ENCODE measurements around the gene LUC7L.
"Not testable (repeated sequence)": the region's sequence is repeated elsewhere in the genome, so short reads cannot be mapped to it uniquely, and the experiment has no call there.

Gene LUC7L

DNA sequence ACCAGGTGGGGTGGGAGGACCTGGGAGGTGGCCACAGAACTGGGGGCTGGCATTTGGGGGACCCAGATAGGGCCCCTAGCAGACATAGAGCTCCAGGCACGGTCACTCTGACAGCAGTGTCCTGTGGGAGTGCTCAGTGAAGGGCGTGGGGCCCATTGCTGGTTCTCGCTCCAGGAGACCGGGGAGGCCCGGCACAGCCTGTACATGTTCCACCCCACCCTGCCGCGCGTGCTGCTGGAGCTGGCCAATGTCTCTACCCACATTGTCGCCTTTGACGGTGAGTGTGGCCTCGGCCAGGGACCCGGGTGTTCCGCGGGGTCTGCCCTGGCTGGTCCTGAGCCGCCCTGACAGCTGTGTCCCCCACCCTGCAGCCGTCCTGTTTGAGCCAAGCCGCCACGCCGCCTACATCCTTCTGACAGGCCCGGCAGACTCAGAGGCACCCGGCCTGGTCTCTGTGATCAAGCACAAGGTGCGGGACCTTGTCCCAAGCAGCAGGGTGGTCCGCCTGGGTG, 35.2 kb upstream of the LUC7L start:
- no peak overlapping the region for H3K4me3 ChIP-seq (ENCODE audit: low read depth, low read length)
- DNase-seq (ENCODE audit: low read depth), result no peak

DNA sequence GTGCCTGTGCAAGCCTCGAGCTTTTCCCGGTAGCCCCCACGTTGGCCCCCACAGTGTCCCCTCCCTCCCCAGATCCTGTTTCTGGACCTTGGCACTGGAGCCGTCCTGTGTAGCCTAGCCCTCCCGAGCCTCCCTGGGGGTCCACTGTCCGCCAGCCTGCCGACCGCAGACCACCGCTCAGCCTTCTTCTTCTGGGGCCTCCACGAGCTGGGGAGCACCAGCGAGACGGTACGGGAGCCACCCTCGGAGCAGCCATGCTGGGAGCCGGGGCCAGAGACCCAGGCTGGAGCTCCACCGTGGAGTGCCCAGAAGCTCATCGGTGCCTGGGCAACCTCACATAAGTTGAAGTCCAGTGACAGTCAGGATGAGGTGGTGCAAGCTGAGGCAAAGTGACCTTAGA, 34.7 kb upstream of the LUC7L start:
- no peak overlapping the region for H3K4me3 ChIP-seq (ENCODE audit: low read depth, low read length)
- no peak for DNase-seq (ENCODE audit: low read depth)

GRCh38 chr16:263182-263774, 34.0 kb upstream of the LUC7L start:
- no peak for DNase-seq (ENCODE audit: low read depth)
- H3K4me3 ChIP-seq (ENCODE audit: low read depth, low read length), result no peak overlapping the region

GRCh38 chr16:262121-262745, 33.0 kb upstream of the LUC7L start:
- H3K4me3 ChIP-seq (ENCODE audit: low read depth, low read length), result no peak overlapping the region
- no peak for DNase-seq (ENCODE audit: low read depth)

- no peak for DNase-seq (ENCODE audit: low read depth)
- H3K4me3 ChIP-seq (ENCODE audit: low read depth, low read length), result no peak overlapping the region
Measured at GRCh38 chr16:261031-261691, 31.9 kb upstream of the LUC7L start.

DNA sequence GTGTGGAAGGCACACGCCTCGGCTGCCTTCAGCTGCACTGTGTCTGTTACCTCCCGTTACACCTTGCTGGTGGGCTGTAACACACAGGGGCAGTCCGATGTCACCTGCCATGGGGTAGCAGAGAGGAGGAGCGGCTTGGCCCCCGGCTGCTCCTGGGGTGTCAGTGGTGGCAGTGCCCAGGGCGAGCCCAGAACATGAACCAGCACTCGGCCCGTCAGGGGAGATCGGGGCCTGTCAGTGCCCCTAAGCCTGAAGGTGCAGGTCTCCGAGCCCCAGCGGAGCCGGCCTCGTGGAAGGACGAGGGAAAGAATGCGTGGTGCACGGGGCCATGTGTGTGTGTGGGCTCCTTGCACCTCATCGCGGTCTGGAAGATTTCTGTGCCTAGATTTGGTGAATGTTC, 31.1 kb upstream of the LUC7L start:
- no peak for DNase-seq (ENCODE audit: low read depth)

DNA sequence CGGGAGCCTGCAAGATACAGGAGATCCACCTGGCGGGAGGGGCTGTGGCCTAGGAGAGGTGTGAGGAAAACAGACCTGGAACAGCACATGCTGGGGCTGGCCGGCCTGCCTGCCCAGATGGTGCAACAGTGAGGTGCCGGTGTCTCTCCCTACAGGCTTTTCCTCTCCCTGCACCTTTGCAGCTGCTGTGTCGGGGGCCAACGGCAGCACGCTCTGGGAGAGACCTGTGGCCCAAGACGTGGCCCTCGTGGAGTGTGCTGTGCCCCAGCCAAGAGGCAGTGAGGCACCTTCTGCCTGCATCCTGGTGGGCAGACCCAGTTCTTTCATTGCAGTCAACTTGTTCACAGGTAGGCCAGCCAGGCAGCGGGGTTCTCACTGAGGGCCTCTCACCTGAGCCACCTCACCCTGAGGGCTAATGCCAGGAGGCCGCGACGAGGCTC, 30.6 kb upstream of the LUC7L start:
- no peak overlapping the region for H3K4me3 ChIP-seq (ENCODE audit: low read depth, low read length)
- no peak for DNase-seq (ENCODE audit: low read depth)

More for the DNA sequence above, 31.1 kb upstream of the LUC7L start:
- no peak overlapping the region for H3K4me3 ChIP-seq (ENCODE audit: low read depth, low read length)

GRCh38 chr16:259226-259625, 30.0 kb upstream of the LUC7L start:
- DNase-seq (ENCODE audit: low read depth), result no peak
- no peak overlapping the region for H3K4me3 ChIP-seq (ENCODE audit: low read depth, low read length)

- DNase-seq (ENCODE audit: low read depth); H3K4me3 ChIP-seq (ENCODE audit: low read depth, low read length): not testable (repeated sequence)
Measured at GRCh38 chr16:258091-258490, 28.8 kb upstream of the LUC7L start.

DNA sequence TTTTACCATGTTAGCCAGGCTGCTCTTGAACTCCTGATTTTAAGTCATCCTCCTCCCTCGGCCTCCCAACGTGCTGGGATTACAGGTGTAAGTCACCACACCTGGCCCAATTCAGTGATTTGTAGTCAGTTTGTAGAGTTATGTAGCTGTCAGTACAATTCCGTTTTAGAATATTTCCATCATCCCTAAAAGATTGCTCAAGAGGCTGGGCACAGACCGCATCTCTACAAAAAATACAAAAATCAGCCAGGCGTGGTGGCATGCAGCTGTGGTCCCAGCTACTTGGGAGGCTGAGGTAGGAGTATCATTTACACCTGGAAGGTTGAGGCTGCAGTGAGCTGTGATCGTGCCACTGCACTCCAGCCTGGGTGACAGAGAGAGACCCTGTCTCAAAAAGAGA, 25.9 kb upstream of the LUC7L start:
- no peak for DNase-seq (ENCODE audit: low read depth)
- no peak overlapping the region for H3K4me3 ChIP-seq (ENCODE audit: low read depth, low read length)

DNA sequence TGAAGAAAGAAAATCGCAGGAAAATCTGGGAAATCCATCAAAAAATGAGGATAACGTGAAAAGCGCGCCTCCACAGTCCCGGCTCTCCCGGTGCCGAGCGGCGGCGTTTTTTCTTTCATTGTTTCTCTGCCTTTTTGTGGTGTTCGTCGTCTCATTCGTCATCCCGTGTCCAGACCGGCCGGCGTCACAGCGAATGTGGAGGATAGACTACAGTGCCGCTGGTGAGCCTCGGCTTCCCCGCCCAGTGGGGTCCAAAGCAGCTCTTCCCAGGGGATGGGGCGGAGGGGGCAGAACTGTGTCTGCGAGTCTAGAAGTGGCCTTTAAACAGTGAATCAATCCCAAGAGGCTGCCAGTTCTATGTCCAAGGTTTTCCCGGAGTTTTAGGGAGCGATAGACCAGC, 25.2 kb upstream of the LUC7L start:
- H3K4me3 ChIP-seq (ENCODE audit: low read depth, low read length), result no peak overlapping the region
- no peak for DNase-seq (ENCODE audit: low read depth)

DNA sequence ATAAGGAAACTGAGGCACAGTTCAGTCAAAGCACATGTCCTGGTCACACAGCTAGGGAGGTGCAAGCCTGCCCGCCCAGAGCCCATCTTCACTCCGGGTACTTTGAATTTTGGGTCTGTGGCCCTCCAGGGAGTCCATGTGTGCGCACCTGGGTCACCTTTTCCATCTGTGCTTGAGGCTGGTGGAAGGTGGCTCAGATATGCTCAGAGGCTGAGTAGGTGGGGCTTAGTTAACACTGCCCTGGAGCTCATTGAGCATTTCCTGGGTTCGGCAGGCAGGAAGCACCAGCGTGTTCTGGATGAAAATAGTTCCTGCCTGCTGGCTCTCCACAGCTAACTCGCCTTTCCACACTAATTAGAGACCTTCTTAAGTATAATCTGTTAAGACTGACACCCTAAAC, 24.6 kb upstream of the LUC7L start:
- no peak overlapping the region for H3K4me3 ChIP-seq (ENCODE audit: low read depth, low read length)
- no peak for DNase-seq (ENCODE audit: low read depth)

- DNase-seq (ENCODE audit: low read depth), result no peak
- no peak overlapping the region for H3K4me3 ChIP-seq (ENCODE audit: low read depth, low read length)
Measured at GRCh38 chr16:252366-253337, 23.4 kb upstream of the LUC7L start.

DNA sequence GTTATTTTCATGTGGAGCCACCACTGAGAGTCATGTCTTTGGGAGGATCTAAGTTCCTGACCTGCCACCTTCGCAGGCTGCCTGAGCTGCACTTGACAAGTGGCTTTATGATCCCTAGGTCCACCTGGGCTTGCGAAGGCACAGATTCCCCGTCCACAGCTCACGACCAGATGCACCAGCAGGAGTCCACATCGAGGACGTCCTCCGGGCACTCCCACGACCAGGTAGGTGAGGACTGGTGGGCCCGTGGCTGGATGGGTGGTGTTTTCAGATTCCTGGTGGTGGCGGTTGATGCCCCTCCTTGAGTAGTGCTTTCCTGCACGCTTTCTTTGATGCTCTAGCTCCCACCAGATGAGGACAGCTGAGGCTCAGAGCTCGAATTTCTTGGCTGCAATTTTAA, 20.2 kb upstream of the LUC7L start:
- DNase-seq (ENCODE audit: low read depth), result no peak
- no peak overlapping the region for H3K4me3 ChIP-seq (ENCODE audit: low read depth, low read length)

DNA sequence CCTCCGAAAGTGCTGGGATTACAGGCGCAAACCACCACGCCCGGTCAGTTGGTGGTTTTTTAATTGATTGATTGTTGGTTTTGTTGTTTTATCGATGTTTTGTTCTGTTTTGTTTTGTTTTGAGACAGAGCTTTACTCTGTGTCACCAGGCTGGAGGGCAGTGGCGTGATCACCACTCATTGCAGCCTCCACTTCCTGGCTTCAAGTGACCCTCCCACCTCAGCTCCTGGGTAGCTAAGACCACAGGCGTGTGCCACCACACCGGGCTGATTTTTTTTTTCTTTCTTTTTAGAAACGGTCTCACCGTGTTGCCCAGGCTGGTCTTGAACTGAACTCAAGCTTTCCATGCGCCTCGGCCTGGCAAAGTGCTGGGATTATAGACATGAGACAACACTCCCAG, 17.8 kb upstream of the LUC7L start:
- DNase-seq (ENCODE audit: low read depth), result no peak
- H3K4me3 ChIP-seq (ENCODE audit: low read depth, low read length), result no peak overlapping the region

DNA sequence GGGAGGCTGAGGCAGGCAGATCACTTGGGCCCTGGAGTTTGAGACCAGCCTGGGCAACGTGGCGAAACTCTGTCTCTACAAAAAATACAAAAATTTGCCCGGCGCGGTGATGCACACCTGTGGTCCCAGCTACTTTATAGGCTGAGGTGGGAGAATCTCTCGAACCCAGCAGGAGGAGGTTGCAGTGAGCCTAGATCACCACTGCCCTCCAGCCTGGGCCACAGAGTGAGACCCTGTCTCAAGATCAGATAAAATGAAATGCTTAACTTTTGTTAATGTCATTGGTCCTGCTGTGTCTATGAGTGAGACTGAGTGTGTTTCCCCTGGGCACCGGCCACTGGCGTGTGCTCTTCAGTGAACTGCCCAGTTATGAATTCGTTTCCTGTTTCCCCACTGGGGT, 15.9 kb upstream of the LUC7L start:
- no peak overlapping the region for H3K4me3 ChIP-seq (ENCODE audit: low read depth, low read length)
- DNase-seq (ENCODE audit: low read depth), result no peak

DNA sequence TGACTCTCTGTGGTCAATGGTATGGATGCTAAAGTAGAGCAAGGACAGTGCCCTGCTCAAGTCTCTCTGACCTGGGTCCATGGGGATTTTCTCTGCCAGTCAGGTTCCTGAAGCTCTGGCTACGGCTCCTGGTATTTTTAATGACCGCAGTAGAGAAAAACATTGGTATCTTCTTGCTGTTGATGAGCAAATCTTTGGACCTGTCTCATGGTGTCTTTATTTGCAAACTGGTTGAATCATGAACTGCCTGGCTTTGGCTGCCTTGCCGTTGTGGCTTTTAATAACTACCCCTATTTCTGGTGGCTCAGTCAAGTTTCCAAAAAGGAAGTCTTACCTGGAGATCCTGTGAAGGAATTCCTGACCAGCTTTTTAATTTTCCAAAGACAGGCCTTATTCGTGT, 14.1 kb upstream of the LUC7L start:
- no peak for DNase-seq (ENCODE audit: low read depth)
- H3K4me3 ChIP-seq (ENCODE audit: low read depth, low read length), result no peak overlapping the region

DNA sequence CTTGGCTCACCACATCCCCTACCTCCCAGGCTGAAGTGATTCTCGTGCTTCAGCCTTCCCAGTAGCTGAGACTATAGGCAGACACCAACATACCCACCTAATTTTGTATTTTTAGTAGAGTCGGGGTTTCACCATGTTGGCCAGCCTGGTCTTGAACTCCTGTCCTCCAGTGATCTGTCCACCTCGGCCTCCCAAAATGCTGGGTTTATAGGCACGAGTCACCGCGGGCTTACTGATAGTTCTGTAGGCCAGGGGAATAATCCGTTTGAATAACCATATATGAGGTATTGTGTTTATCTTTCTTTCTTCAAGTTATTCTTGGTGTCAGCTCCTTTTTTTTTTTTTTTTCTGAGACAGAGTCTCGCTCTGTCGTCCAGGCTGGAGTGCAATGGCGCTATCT, 13.0 kb upstream of the LUC7L start:
- no peak overlapping the region for H3K4me3 ChIP-seq (ENCODE audit: low read depth, low read length)
- DNase-seq (ENCODE audit: low read depth), result no peak

DNA sequence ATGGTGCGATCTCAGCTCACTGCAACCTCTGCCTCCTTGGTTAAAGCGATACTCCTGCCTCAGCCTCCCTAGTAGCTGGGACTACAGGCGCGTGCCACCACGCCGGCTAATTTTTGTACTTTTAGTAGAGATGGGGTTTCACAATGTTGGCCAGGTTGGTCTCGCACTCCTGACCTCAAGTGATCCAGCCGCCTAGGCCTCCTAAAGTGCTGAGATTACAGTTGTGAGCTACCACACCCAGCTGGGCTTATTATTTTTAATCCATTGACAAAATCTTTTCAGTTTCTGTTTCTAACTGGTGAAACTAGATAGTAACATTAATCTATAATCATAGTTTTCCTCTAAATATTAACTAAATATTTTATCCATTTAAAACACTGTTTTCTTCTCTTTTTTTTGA, 11.3 kb upstream of the LUC7L start:
- H3K4me3 ChIP-seq (ENCODE audit: low read depth, low read length), result no peak overlapping the region
- no peak for DNase-seq (ENCODE audit: low read depth)

GRCh38 chr16:239948-240277, 10.7 kb upstream of the LUC7L start:
- H3K4me3 ChIP-seq (ENCODE audit: low read depth, low read length), result no peak overlapping the region
- no peak for DNase-seq (ENCODE audit: low read depth)
